NT2/D1 (cell line): ENCODE data around the gene CNTLN.

Source experiments
- SUZ12 ChIP-seq: IDR thresholded peaks from 2 replicates; pipeline ENCODE4 v1.6.1; 2011; ENCODE audit not compliant: insufficient read length, insufficient read depth; ENCODE audit errors: extremely low read depth
- YY1 ChIP-seq: IDR thresholded peaks from 2 replicates; pipeline ENCODE4 v1.6.1; 2011; ENCODE audit not compliant: insufficient read length, insufficient read depth
- ZNF274 ChIP-seq: IDR thresholded peaks from 2 replicates; pipeline ENCODE4 v1.6.1; 2011; ENCODE audit warnings: mild to moderate bottlenecking, low read depth, low read length

- no peak for TF ChIP-seq YY1
- no peak for TF ChIP-seq ZNF274
- TF ChIP-seq SUZ12, result no peak
These were observed 13.6 kb upstream of the CNTLN start for GRCh38 chr9:17121264-17121663.
